Activated CD4-positive, alpha-beta T cell treated with anti-CD3 and anti-CD28 coated beads, Interleukin-2, amount 50 U/mL, for 1 hour (primary cell): Measurements from ENCODE around the gene XXYLT1.
"Not testable (repeated sequence)": the region's sequence is repeated elsewhere in the genome, so short reads cannot be mapped to it uniquely, and the experiment has no call there.

Source experiments
- DNase-seq: peaks from one replicate; pipeline ENCODE4 v3.0.0-alpha.2; 2020

Gene XXYLT1

GRCh38 chr3:195270817-195271409, at the start of gene XXYLT1:
Gene XXYLT1, minus strand, starts transcription at chr3:195271159. Its CDS starts 101 bp downstream, at chr3:195271058.
- DNase-seq, result peak; percentile 87

- no peak for DNase-seq
Observed at GRCh38 chr3:195319060-195319459, 48.1 kb upstream of the XXYLT1 start.

GRCh38 chr3:195312714-195313113, 41.8 kb upstream of the XXYLT1 start:
- DNase-seq, result no peak

GRCh38 chr3:195307711-195308110, 36.8 kb upstream of the XXYLT1 start:
- DNase-seq, result no peak

- no peak for DNase-seq
Observed at GRCh38 chr3:195306369-195306768, 35.4 kb upstream of the XXYLT1 start.

- DNase-seq, result no peak
Observed at GRCh38 chr3:195302431-195302830, 31.5 kb upstream of the XXYLT1 start.

GRCh38 chr3:195297446-195297845, 26.5 kb upstream of the XXYLT1 start:
- no peak for DNase-seq

GRCh38 chr3:195296662-195297061, 25.7 kb upstream of the XXYLT1 start:
- DNase-seq, result no peak

GRCh38 chr3:195291121-195291520, 20.2 kb upstream of the XXYLT1 start:
- DNase-seq, result no peak

GRCh38 chr3:195290643-195291042, 19.7 kb upstream of the XXYLT1 start:
- DNase-seq, result not testable (repeated sequence)

- DNase-seq, result no peak
Observed at GRCh38 chr3:195286115-195286872, 15.3 kb upstream of the XXYLT1 start.

- no peak for DNase-seq
Observed at GRCh38 chr3:195285372-195285771, 14.4 kb upstream of the XXYLT1 start.

GRCh38 chr3:195284842-195285241, 13.9 kb upstream of the XXYLT1 start:
- DNase-seq, result no peak

GRCh38 chr3:195282961-195283360, 12.0 kb upstream of the XXYLT1 start:
- no peak for DNase-seq

GRCh38 chr3:195274259-195274966, 3.5 kb upstream of the XXYLT1 start:
- no peak for DNase-seq

- peak; percentile 85 for DNase-seq
Observed at GRCh38 chr3:195271410-195272243, 668 bp upstream of the XXYLT1 start.

- no peak for DNase-seq
Observed at GRCh38 chr3:195270079-195270816, 711 bp downstream of the XXYLT1 start.

- no peak for DNase-seq
Observed at GRCh38 chr3:195269375-195270078, 1.4 kb downstream of the XXYLT1 start.

GRCh38 chr3:195268576-195269309, 2.2 kb downstream of the XXYLT1 start:
- no peak for DNase-seq

- no peak for DNase-seq
Observed at GRCh38 chr3:195267096-195267495, 3.9 kb downstream of the XXYLT1 start.

- DNase-seq, result no peak
Observed at GRCh38 chr3:195266428-195266827, 4.5 kb downstream of the XXYLT1 start.
